GM12892 (cell line): Measurements from ENCODE around the gene ITPR3.

ENCODE experiments used
- POLR2A ChIP-seq: IDR thresholded peaks from 2 replicates; pipeline ENCODE4 v1.6.1; 2011; ENCODE audit warnings: low read depth, low read length, control low read depth
- POLR2AphosphoS5 ChIP-seq: IDR thresholded peaks from 2 replicates; pipeline ENCODE4 v1.6.1; 2011; ENCODE audit warnings: low read depth, low read length, control low read depth

- no peak for TF ChIP-seq POLR2A
- no peak for TF ChIP-seq POLR2AphosphoS5
These were observed 51.7 kb downstream of the ITPR3 start for GRCh38 chr6:33672808-33673207.
